ENCODE data around the gene ACBD6.

Gene ACBD6

GRCh38 chr1:180542838-180543145, 40.4 kb upstream of the ACBD6 start:
- TF ChIP-seq ZFX (IDR thresholded peaks at IDR 0.05; ENCODE audit: borderline replicate concordance), result no peak
- TF ChIP-seq, protein P1, sequence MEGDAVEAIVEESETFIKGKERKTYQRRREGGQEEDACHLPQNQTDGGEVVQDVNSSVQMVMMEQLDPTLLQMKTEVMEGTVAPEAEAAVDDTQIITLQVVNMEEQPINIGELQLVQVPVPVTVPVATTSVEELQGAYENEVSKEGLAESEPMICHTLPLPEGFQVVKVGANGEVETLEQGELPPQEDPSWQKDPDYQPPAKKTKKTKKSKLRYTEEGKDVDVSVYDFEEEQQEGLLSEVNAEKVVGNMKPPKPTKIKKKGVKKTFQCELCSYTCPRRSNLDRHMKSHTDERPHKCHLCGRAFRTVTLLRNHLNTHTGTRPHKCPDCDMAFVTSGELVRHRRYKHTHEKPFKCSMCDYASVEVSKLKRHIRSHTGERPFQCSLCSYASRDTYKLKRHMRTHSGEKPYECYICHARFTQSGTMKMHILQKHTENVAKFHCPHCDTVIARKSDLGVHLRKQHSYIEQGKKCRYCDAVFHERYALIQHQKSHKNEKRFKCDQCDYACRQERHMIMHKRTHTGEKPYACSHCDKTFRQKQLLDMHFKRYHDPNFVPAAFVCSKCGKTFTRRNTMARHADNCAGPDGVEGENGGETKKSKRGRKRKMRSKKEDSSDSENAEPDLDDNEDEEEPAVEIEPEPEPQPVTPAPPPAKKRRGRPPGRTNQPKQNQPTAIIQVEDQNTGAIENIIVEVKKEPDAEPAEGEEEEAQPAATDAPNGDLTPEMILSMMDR (IDR thresholded peaks at IDR 0.05), result no peak
- no peak overlapping the region for H3K27ac ChIP-seq

DNA sequence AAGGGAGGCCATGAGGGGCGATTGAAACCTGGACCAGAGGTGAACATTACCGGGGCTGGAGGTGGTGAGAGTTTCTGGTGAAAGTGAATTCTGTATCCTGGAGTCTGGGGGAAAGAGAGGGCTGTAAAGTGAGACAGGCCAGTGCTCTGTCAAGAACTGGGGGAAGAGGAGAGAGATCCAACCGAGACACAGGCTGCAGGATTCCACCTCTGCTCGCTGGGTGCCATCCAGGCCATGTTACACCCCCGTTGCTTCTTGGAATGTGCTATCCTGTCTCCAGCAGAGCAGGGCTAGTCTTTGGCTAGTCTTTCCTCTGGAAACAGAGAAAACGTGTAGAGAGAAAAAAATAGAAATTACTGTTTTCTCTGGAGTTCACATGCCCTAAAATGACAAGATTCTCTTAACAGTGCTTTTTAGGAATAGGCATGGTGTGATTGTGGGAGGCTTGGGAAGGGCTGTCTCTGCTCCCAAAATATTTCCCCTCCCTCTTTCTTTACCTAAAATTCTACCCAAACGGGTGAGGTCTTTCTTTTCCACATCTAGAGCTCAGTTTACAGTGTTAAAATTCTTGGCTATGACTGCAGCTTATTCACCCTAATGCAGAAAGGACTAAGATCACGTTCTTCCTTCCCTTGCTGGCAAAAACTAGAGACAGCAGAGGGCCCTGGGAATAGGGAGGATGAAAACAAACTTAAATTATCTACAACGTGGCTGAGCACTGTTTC, 39.9 kb upstream of the ACBD6 start:
- no peak for TF ChIP-seq ZFX (IDR thresholded peaks at IDR 0.05; ENCODE audit: borderline replicate concordance)
- TF ChIP-seq, protein P1 (IDR thresholded peaks at IDR 0.05), result no peak
- H3K27ac ChIP-seq, result no peak overlapping the region

GRCh38 chr1:180540697-180541594, 38.6 kb upstream of the ACBD6 start:
- TF ChIP-seq, protein P1 (IDR thresholded peaks at IDR 0.05), result no peak
- TF ChIP-seq ZFX (IDR thresholded peaks at IDR 0.05; ENCODE audit: borderline replicate concordance), result no peak
- H3K27ac ChIP-seq, result no peak overlapping the region

- TF ChIP-seq, protein P1 (IDR thresholded peaks at IDR 0.05), result no peak
- no peak for TF ChIP-seq ZFX (IDR thresholded peaks at IDR 0.05; ENCODE audit: borderline replicate concordance)
Measured at GRCh38 chr1:180539136-180539535, 36.8 kb upstream of the ACBD6 start.

DNA sequence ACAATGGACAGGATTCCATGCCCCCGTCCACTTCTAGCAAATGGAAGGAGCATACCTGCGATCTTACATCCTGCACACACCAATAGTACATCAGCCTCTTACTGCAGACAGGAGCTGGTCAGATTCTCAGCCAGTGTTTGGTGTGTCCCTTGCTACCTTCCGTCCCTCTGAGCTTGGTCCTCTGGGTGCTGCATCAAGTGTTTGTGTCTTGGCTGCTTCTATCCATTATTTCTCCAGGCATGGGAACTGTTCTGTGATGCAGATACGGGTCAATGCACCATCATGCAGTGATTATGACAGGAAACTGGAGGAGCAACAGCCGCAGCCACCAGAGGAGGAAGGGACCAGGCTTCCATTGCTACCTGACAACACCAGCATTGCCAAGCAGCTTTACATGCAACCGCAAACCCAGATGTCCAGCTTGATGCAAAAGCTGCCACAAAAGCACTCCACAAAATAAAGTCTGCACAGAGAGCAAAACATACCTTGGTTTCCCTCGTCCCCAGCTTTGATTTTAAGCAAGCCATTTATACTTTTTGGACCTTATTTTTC, 34.5 kb upstream of the ACBD6 start:
- TF ChIP-seq, protein P1 (IDR thresholded peaks at IDR 0.05), result no peak
- TF ChIP-seq ZFX (IDR thresholded peaks at IDR 0.05; ENCODE audit: borderline replicate concordance), result no peak
- H3K27ac ChIP-seq, result no peak overlapping the region

More at GRCh38 chr1:180539136-180539535, 36.8 kb upstream of the ACBD6 start:
- H3K27ac ChIP-seq, result no peak overlapping the region

DNA sequence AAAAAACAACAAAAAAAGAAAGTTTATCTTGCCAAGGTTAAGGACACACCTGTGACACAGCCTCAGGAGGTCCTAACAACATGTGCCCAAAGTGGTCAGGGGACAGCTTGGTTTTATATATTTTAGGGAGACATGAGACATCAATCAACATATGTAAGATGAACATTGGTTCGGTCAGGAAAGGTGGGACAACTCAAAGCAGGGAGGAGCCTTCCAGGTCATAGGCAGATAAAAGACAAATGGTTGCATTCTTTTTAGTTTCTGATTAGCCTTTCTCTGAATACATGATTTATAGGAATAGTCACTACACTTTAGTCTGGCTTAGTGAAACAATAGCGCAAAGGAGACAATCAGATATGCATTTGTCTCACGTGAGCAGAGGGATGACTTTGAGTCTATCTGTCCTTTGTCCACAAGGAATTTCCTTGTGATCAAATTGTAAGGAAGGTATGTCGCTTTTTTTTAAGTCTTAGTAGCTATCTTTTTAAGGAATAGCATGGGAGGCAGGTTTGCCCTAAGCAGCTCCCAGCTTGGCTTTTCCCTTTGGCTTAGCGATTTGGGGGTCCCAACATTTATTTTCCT, 33.1 kb upstream of the ACBD6 start:
- no peak overlapping the region for H3K27ac ChIP-seq
- no peak for TF ChIP-seq ZFX (IDR thresholded peaks at IDR 0.05; ENCODE audit: borderline replicate concordance)
- TF ChIP-seq, protein P1 (IDR thresholded peaks at IDR 0.05), result no peak

Data from 22Rv1 (cell line).